GM18873 (cell line): ENCODE results near the gene SMIM30.

ENCODE experiments used
- ATAC-seq: cut with Tn5 transposase; IDR thresholded peaks from one replicate; pipeline ENCODE4 v1.9.1; 2021; ENCODE audit warnings: mild to moderate bottlenecking, moderate library complexity, moderate number of reproducible peaks; ENCODE audit not compliant: unreplicated experiment, low FRiP score

The SMIM30 gene

GRCh38 chr7:113113912-113114311 is 4.4 kb downstream of the SMIM30 start:
- peak; percentile 26 for ATAC-seq

- ATAC-seq: no peak
Measured at GRCh38 chr7:113109718-113110117, 8.6 kb downstream of the SMIM30 start.

GRCh38 chr7:113100121-113100603 is 18.2 kb downstream of the SMIM30 start:
- no peak for ATAC-seq

GRCh38 chr7:113099284-113099919 is 19.0 kb downstream of the SMIM30 start:
- ATAC-seq: no peak

- ATAC-seq: no peak
Measured at GRCh38 chr7:113094517-113095249, 23.7 kb downstream of the SMIM30 start.

GRCh38 chr7:113093561-113093960 is 24.8 kb downstream of the SMIM30 start:
- ATAC-seq: no peak

GRCh38 chr7:113092762-113093161 is 25.6 kb downstream of the SMIM30 start:
- no peak for ATAC-seq

- ATAC-seq: no peak
Measured at GRCh38 chr7:113087071-113087998, 31.0 kb downstream of the SMIM30 start.

- ATAC-seq: no peak
Measured at GRCh38 chr7:113086431-113086888, 31.9 kb downstream of the SMIM30 start, which contains the start of gene GPR85. Gene GPR85 (minus strand): TSS chr7:113086827. CDS start chr7:113084721, 2,106 bp downstream.

- ATAC-seq: no peak
Measured at GRCh38 chr7:113085781-113086390, 32.5 kb downstream of the SMIM30 start.

- ATAC-seq: no peak
Measured at GRCh38 chr7:113084496-113085172, 33.7 kb downstream of the SMIM30 start.

GRCh38 chr7:113083816-113084495 is 34.4 kb downstream of the SMIM30 start:
- ATAC-seq: no peak

- peak; percentile 45 for ATAC-seq
Measured at GRCh38 chr7:113083132-113083815, 35.1 kb downstream of the SMIM30 start.

- no peak for ATAC-seq
Measured at GRCh38 chr7:113078331-113078730, 40.0 kb downstream of the SMIM30 start.

GRCh38 chr7:113076703-113077102 is 41.7 kb downstream of the SMIM30 start:
- no peak for ATAC-seq

- no peak for ATAC-seq
Measured at GRCh38 chr7:113071465-113071864, 46.9 kb downstream of the SMIM30 start.
